HG03439 (cell line): ENCODE data around the gene ERC1.
A peak's percentile ranks its signal among the peaks of the same experiment; 100 is the strongest.

Source experiments
- ATAC-seq: cut with Tn5 transposase; IDR thresholded peaks from one replicate; pipeline ENCODE4 v1.9.1; 2021; ENCODE audit warnings: mild to moderate bottlenecking, moderate library complexity; ENCODE audit not compliant: unreplicated experiment

ERC1 gene

DNA sequence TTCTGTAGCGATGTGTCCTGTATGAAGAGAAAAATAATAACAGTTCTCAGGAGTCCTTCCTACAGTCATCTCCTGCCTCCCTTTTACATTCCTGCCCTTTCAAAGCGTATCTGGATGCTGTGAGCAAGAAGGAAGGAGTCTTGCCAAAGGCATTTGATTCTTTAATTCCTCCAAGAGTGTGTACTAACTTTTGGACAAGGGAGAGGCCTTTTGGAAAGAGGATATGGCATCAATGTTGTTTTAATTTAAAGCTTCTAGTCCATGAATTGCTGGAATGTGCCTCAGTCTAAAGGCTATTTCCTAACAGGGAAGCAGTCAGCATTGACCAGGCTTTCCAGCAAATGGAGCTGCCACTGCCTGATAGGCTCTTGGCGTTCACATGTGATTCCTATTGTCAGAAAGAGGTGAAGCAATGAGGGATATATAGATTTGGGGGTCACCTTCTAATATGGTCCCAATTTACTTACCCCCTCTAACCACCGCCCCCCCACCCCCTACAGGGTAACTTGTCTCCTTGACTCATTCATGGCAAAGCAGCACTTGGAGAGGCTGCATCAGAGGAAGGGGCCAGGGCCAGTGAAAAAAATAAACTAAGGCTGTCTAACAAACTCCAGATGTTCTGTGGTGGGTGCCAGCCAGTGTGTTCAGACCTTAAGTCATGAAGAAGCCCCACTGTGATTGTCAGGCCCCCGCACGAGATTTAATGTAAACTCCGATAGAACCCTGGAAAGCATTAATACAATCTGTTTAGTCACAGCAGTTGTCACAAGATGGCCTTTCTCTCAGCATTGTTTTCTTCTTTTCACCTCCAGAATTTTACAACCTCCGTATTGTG is 383.1 kb downstream of the ERC1 start:
- ATAC-seq = no peak

DNA sequence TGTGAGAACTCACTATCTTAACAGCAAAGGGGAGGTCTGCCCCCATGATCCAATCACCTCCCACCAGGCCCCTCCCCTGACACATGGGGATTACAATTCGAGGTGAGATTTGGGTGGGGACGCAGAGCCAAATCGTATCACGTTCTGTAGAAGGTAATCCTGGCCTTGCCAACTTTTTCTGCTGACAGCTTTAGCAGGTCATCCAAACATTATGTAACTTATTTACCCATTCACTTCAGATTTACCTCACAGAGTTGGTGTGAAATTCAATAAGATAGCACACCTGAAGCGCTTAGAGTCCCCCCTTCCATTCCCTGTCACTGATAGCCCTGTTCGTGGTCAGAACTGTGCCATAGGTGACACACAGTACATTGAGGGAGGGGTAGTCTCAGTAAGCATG is 384.3 kb downstream of the ERC1 start:
- ATAC-seq = no peak

DNA sequence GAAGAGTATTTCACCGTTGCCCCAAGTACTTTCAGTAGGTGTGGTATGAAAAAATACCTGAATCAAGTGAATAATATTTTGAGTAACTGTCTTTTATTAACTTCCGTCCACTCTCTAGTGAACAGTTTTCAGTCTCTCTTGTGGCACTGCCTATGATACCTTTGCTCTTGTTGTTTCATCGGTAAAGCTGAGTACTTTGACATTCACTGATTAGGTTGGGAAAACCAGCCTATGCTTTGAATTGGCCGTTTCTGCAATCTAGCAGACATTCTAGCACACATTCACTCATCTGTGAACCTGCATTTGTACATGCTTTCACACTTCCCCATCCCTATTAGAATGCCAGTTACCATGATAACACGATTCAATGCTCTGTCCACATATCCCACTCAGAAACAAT is 386.1 kb downstream of the ERC1 start:
- ATAC-seq = no peak

DNA sequence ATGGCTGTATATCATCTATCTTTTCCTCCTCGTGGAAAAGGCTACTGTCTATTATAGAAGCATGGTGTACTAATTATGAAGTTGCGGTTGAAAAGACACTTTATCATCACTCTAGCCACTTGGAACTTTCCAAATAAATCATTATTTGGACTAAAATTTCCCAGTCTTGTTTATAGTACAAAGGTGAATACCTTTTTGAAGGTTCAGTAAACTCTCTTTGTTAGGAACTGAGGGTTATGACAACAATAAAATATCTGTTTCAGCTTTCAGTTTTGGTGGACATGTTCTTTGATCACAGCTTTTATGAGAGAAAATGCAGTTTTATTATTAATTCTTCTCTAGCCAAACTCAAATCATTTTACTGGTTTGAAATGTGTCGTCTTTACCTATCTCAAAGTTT is 386.7 kb downstream of the ERC1 start:
- no peak for ATAC-seq

DNA sequence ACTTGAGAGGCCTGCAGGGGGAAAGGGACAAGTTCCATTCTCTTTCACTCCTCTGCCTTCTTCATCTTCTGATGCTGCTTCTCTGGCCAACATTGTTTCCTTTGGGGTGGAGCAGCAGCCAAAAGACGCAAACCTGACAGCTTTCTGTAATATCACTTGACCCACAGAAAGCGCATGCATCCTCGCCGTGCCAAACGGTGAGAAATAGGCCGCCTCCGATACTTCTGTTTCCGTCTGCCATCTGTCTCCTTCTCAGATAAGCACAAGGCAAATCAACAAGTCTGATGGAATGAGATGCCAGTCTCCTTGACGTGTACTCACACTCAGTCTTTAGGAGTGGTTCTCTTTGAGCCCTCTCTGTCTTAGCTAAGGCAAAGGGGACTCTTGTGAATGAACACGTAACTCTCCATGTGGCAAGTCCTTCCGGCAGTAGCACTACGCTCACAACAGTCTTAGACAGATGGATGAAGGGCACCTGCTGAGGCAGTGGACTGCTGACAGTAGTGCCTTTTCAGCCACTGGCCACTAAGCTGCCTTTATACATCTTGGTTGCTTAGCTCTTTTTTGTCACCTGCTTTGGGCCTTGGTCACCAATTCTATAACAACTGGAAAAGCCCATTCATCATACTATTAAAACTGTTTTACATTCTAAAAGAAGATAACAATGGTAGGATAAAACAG is 389.3 kb downstream of the ERC1 start:
- ATAC-seq = no peak

DNA sequence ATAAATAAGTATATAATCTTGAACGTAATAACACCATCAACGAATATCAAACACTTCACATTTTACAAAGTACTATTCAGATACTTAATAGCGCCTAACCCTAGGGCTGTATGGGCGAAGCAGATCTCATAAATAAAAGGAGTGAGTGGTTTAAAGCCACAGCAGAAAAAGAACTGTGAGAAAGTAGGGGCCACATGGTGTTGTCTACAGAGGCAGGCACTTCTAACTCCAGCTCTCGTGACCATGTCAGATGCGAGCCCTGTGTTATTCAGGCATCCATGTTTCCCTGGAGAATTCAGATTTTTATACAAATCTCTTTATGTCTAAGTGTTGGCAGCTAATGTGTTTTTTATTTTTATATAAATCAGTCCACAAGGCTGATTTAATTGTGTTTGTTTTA is 391.1 kb downstream of the ERC1 start:
- no peak for ATAC-seq

DNA sequence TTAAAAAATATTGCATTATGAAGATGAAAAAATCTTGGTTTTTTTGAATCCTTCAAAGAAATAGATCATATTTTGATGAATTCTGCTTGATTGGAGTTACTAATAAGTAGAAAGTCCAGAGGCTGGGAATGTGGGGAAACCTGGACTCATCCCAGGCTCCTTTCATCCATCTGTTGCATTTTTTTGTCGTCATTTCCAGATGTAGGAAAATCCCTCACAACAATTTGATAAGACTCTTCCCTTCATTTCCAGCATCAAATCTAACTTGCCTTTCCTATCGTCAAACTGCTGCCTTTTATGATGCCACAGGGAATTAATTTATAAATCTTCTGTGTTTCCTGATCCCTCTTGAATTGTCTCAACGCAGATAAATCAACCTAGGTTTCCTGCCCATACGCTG is 391.8 kb downstream of the ERC1 start:
- no peak for ATAC-seq

DNA sequence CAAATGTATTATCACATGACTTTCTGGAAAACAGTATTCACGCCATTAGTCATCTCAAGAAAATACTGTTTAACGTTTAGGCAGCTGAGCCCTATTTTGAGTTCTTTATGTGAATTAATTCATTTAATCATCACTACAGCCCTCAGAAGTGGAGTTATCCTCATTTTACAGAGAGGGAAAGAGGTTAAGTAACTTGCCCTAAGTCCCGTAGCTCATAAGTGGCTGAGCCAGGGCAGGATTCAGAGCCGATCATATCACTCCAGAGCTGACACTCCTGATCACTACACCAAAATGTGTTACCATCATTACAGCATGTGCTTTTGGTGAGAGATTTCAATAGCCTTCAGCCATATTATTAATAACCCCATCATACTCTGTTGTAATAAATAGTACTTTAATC is 392.7 kb downstream of the ERC1 start:
- ATAC-seq = no peak

DNA sequence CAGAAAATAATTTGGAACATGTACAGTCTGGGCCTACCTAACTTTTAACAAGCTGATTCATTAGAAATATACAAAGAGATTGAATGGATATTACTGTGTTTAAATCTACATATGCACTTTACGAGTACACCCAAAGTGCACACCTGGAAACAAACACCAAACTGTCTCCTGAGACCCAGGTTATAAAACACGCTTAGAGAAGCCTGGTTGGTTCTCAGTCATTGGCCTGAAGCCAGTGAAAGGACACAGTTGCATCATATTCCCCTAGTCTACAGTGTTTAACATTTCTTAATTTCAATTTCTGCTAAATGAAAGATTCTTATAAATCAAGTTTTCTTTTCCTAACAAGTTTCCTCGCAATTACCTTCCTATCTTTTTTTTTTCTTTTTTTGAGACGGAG is 393.9 kb downstream of the ERC1 start:
- ATAC-seq = no peak

DNA sequence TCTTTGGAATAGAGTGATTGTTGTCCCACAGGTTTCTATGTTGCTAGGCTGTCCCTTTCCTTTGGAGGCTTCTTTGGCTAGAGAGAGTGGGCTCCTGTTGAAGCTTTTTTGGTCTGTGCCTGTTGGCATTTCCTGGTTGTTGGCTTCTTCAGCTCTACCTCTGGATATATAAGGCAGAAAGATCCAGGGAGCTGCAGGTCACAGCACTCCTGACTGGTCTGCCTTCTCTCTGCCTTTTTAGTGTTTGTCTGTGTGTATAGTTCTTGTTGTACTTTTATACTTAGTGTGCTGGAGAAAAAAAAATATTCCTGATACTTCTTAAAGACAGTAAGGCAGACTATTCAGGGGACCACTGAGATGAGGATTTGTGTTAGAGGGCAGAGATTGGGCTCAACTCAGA is 400.7 kb downstream of the ERC1 start:
- no peak for ATAC-seq

DNA sequence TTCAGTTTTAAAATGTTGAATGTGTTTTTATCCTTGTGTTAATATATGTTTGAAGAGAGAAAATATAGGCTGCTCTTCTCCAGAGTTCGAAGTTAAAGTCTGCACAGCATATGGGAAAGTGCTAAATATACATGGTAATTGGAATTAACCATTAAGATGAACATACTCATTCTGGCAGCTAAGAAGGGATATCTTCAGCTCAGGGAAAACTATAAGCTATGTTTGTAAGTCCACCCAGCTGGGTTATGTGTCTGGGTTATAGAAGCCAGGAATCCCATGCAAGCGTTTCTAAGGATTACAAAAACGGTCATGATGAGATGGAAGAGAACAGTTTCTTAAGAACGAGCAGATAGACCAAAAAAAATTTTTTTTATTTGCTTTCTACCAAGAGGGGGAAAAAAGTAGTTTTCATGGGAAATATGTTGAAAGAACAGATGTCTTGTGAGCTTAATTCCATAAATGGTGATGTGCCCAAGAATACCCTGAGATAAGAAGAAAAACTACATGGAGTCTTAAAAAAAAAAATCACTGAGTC is 404.5 kb downstream of the ERC1 start:
- no peak for ATAC-seq

DNA sequence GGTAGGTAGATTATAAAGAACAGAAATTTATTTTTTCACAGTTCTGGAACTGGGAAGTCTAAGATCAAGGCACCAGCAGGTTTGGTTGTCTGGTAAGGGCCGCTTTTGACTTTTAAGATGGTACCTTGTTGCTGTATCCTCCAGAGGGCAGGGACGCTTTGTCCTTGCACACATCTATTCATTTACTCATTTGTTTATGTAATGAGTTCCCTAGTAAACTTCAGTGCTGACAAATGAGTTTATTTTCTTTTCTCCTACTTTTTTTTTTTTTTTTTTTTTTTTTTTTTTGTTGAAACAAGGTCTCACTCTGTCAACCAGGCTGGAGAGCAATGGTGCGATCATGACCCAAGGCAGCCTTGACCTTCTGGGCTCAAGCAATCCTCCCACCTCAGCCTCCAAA is 407.6 kb downstream of the ERC1 start:
- ATAC-seq = no peak

DNA sequence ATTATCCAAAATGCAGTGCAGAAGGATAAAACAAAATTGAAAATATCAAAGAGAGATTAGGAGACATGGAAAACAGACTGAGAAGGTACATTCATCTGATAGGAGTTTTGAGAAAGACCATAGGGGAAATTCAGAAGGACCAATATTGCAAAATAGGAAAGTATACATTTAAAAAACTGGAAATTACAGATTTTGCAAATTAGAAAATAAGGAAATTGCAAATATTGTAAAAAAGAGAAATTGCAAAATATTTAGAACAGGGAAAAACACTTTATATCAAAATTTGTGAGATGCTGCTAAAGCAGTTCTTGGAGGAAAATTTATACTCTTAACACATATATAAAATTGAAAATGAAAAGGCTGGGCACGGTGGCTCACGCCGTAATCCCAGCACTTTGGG is 410.9 kb downstream of the ERC1 start:
- no peak for ATAC-seq

DNA sequence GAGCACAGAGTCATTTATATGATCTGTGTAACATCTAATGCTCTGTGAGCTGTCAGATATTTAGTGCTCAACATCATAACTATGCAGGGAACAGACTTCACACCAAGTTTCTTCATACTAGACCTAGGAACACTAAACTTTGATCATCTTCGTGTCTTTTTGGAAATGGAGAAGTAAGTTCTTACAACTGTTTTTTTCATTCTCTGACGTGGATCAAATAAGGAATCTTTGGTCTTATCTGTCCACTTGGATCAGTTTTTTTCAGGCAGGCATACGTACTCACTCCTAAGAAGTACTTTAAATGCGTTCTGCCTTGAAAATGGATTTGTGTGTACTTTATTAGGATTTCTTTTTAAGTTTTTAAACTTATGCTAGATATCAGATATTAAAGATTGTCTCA is 412.4 kb downstream of the ERC1 start:
- no peak for ATAC-seq

DNA sequence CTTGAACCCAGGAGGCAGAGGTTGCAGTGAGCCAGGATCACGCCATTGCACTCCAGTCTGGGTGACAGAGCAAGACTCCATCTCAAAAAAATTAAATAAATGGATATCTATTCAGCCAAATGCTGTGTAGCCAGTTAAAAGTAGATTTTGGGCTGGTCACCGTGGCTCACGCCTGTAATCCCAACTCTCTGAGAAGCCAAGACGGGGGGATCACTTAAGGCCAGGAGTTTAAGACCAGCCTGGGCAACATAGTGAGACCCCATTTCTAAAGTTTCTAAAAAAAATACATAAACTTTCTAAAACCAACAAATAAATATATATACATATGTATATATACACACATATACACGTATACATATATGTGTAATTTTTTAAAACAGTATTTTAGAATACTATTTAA is 414.6 kb downstream of the ERC1 start:
- ATAC-seq = no peak

DNA sequence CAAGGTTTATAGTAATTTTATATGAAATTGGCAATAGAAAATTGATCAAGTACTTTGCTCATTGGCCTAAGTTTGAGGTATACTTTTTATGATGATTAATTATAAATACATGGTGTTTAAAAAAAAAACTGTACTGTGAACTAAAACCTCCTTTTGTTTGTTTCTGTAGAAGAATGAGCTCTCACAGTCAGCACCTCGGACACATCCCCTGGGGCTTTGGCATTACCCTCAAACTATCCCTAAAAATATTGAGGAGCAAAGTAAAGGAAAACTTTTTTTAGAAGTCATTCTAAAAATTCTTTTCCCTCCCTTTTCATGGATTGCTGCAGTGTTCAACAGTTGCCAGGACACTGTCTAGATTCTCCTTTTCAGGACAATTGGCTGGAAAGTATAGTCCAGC is 419.8 kb downstream of the ERC1 start:
- no peak for ATAC-seq

DNA sequence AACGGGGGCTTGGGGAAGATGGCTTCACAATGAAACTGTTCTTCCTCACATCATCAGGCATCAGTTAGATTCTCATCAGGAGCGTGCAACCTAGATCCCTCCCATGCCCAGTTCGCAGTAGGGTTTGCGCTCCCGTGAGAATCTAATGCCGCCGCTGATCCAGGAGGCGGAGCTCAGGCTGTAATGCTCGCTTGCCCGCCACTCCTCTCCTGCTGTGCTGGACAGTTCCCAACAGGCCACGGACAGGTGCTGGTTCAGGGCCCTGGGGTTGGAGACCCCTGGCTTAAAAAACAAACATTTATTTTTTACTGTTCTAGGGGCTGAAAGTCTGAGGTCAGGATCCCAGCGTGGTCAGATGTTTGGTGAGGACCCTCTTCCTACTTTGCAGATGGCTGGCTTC is 422.9 kb downstream of the ERC1 start:
- ATAC-seq = no peak

DNA sequence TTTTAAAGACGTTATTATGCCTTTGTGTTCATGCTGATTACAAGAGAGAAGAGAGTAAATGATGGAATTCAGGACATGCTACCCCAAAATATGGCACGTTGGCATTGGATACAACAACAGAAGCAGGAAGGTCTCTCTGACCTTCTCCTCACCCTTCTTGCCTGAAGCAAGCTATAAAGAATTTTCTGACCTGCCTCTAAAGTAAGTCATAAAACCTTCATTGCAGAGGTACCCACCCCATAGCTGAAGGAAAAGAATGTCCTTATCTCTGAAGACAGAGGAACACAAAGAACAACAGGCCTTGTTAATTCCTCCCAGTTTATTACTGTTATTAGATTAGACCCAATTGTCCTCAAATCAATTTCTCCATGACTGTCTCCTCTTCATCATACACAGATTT is 427.1 kb downstream of the ERC1 start:
- no peak for ATAC-seq

DNA sequence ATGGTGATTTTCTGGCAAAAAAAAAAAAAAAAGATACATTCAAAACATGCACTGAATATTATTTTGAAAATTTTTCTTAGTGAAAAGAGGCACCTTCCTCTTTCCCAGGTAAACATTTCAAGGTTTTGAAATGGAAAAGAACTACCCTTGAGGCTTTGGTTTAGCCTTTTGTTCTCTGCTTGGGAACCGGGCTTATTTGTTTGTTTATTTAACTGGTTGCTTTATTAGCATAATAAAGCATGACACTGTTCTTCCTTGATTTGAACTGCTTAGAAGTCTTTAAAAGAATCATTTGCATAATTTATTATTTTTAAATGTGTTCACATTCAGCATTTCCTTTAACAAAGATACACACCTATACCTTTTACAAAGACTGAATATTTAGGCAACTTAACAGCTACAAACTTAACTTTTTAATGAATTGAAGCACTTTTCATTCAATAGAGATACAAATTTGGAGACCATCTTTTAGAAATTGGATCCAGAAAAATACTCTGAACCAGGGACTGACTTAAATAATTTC is 428.9 kb downstream of the ERC1 start:
- no peak for ATAC-seq

DNA sequence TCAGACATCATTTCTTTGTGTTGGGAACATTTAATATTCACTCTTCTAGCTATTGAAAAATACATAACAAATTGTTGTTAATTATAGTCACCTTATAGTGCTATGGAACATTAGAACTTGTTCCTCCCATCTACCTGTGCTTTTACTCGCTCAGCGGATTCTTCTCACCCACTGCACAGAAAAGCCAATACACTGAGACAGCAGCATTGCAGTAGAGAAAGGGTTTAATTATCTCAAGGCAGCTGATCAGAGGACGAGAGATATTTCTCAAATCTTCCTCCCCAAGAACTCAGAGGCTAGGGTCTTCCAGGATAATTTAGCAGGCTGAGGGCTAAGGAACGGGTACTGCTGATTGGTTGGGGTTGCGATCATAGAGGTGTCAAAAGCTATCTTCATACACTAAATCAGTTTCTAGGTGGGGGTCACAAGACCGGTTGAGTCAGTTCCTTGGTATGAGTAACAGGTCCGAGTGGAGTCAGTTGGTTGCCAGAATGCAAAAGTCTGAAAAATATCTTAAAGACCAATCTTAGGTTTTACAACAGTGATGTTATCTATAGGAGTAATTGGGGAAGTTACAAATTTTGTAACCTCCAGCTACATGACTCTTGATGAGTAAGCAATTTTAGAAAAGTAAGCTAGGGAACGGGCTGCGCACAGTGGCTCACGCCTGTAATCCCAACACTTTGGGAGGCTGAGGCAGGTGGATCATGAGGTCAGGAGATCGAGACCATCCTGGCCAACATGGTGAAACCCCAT is 430.2 kb downstream of the ERC1 start:
- ATAC-seq = no peak

DNA sequence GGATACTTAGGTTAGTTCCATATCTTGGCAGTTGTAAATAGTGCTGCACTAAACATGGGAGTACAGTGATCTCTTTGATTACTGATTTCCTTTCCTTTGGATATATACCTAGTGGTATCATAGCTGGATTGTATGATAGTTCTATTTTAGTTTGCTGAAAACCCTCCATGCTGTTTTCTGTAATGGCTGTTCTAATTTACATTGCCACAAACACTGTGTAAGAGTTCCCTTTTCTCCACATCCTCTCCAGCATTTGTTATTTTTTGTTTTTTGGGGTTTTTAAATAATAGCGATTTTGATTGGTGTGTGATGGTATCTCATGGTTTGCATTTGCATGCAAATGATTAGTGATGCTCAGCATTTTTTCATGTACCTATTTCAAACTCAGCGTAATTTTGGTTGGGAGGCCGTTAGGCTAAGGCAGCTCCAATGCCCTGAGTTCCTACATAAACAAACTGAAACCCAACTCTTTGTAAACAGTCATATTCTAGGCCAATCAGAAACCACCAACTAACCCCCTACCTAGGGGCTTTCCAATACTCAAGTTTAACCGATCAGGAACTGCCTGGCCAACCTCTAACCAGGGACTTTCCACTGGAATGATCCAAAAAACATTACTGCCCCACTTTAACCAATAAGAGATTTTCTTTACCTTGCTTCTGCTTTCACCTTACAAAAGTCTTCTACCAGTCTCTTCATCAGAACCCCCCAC is 431.7 kb downstream of the ERC1 start:
- ATAC-seq = peak; percentile 64
